GM21390 (cell line): ENCODE data around the gene NFIX.
A peak's percentile ranks its signal among the peaks of the same experiment; 100 is the strongest.

Experiments used
- ATAC-seq: cut with Tn5 transposase; IDR thresholded peaks from one replicate; pipeline ENCODE4 v1.9.1; 2021; ENCODE audit not compliant: unreplicated experiment

Gene NFIX

GRCh38 chr19:13100841-13101589, 105.7 kb downstream of the NFIX start:
- ATAC-seq = no peak

- ATAC-seq = no peak
Observed at GRCh38 chr19:13101590-13102415, 106.5 kb downstream of the NFIX start.

- no peak for ATAC-seq
Observed at GRCh38 chr19:13102416-13102665, 107.1 kb downstream of the NFIX start.

- no peak for ATAC-seq
Observed at GRCh38 chr19:13102666-13103580, 107.6 kb downstream of the NFIX start, which contains the start of gene LYL1. LYL1 (minus strand) TSS chr19:13102858; CDS start chr19:13101171, 1,687 bp downstream.

GRCh38 chr19:13103581-13104359, 108.5 kb downstream of the NFIX start:
- no peak for ATAC-seq

GRCh38 chr19:13104360-13104847, 109.1 kb downstream of the NFIX start:
- no peak for ATAC-seq

GRCh38 chr19:13104848-13105711, 109.8 kb downstream of the NFIX start:
- no peak for ATAC-seq

GRCh38 chr19:13109361-13110098, 114.3 kb downstream of the NFIX start:
- no peak for ATAC-seq

GRCh38 chr19:13110099-13110610, 114.9 kb downstream of the NFIX start:
- ATAC-seq = no peak

GRCh38 chr19:13112555-13112954, 117.3 kb downstream of the NFIX start:
- no peak for ATAC-seq

GRCh38 chr19:13115936-13116281, 120.6 kb downstream of the NFIX start:
- ATAC-seq = no peak

GRCh38 chr19:13116282-13117175, 121.3 kb downstream of the NFIX start, which contains the start of gene TRMT1:
TRMT1 (minus strand) TSS chr19:13116740; CDS start chr19:13116399, 341 bp downstream.
- ATAC-seq = no peak

GRCh38 chr19:13117176-13117771, 122.0 kb downstream of the NFIX start:
- no peak for ATAC-seq

GRCh38 chr19:13117772-13118423, 122.6 kb downstream of the NFIX start, which contains the start of gene NACC1:
NACC1 (plus strand) TSS chr19:13118264; CDS start chr19:13135208, 16,944 bp downstream.
- peak; percentile 55 for ATAC-seq

GRCh38 chr19:13118424-13119193, 123.3 kb downstream of the NFIX start:
- ATAC-seq = peak; percentile 3

GRCh38 chr19:13119627-13120026, 124.4 kb downstream of the NFIX start:
- ATAC-seq = no peak
